Lower lobe of right lung (tissue), 2 donors: ENCODE data around the gene TDP1. TPM values are rescaled to one million over a fixed set of nuclear protein-coding genes. Genes with fewer than 3 reads are reported as not detected.
A peak's percentile ranks its signal among the peaks of the same experiment; 100 is the strongest.
"Not testable (repeated sequence)": the region's sequence is repeated elsewhere in the genome, so short reads cannot be mapped to it uniquely, and the experiment has no call there.

Experiments
- ATAC-seq, 2 donors: fragments of 200-7000 bp; cut with Tn5 transposase; one replicate each; pipeline ENCODE4 v1.9.1; 2020 to 2022; ENCODE audit warnings: mild to moderate bottlenecking in 2 of 2, moderate library complexity in 2 of 2
- DNase-seq: peaks from one replicate; pipeline ENCODE4 v3.0.0-alpha.2; 2020
- H3K27ac ChIP-seq: fragments of 200-600 bp; one replicate; pipeline ENCODE4 v1.8.0; 2022
- H3K27me3 ChIP-seq: fragments of 200-600 bp; one replicate; pipeline ENCODE4 v1.8.0; 2022; ENCODE audit warnings: low read depth
- H3K36me3 ChIP-seq: fragments of 200-600 bp; one replicate; pipeline ENCODE4 v1.8.0; 2022; ENCODE audit warnings: mild to moderate bottlenecking
- H3K4me1 ChIP-seq: fragments of 200-600 bp; one replicate; pipeline ENCODE4 v1.8.0; 2022
- H3K4me3 ChIP-seq: fragments of 200-600 bp; one replicate; pipeline ENCODE4 v1.8.0; 2022; ENCODE audit warnings: mild to moderate bottlenecking
- H3K9me3 ChIP-seq: fragments of 200-600 bp; one replicate; pipeline ENCODE4 v1.8.0; 2022
- CTCF ChIP-seq: fragments of 200-600 bp; IDR thresholded peaks from one replicate; pipeline ENCODE4 v1.8.0; 2022; ENCODE audit warnings: antibody characterized with exemption, mild to moderate bottlenecking
- intact Hi-C: fragments of 100-400 bp; cut with DNase I; formaldehyde crosslinking; loops from one replicate; pipeline ENCODE4 v1.11.0; 2022
- total RNA-seq: library from RNA; stranded (reverse); fragmentation: NEBNext Ultra II Directional; extraction: Animal tissue kit (Norgen Biotek cat#: 25700); gene quantifications from one replicate; pipeline ENCODE4 v1.2.1, GENCODE V29; 2021
- donor health status: DM: no; HTN: yes; CAD: no; lungs with severe emphysema.

TDP1 gene
- total RNA-seq, 1 donor from 2014 or later, result 9.6 TPM

- no peak for ATAC-seq
- Histone ChIP-seq H3K27me3 (peaks cover 3% of the 10 kb centered on the region), H3K9me3 (no peaks in the 10 kb centered on the region), H3K27ac (no peak overlapping the region), H3K4me3 (no peak overlapping the region), H3K4me1 (no peaks in the 10 kb centered on the region), H3K36me3 (no peaks in the 10 kb centered on the region)
- intact Hi-C loops, result no loop called here
- no peak for TF ChIP-seq CTCF
- DNase-seq, result no peak
Measured at GRCh38 chr14:90079576-90079975, 123.8 kb downstream of the TDP1 start.

- DNase-seq, result peak; percentile 54
- peaks cover 5% of the 10 kb centered on the region for H3K27me3 ChIP-seq
- no peak overlapping the region for H3K27ac ChIP-seq
- no peaks in the 10 kb centered on the region for H3K9me3 ChIP-seq
- ATAC-seq, result peak; percentile 75 to 86
- no peaks in the 10 kb centered on the region for H3K36me3 ChIP-seq
- H3K4me3 ChIP-seq, result no peak overlapping the region
- no peaks in the 10 kb centered on the region for H3K4me1 ChIP-seq
- intact Hi-C loops, result no loop called here
- no peak for TF ChIP-seq CTCF
Measured at GRCh38 chr14:90087433-90087832, 131.7 kb downstream of the TDP1 start.

- intact Hi-C loops, result no loop called here
- no peak for TF ChIP-seq CTCF
- H3K4me1 ChIP-seq, result no peaks in the 10 kb centered on the region
- no peaks in the 10 kb centered on the region for H3K36me3 ChIP-seq
- H3K9me3 ChIP-seq, result no peaks in the 10 kb centered on the region
- peaks cover 5% of the 10 kb centered on the region for H3K27me3 ChIP-seq
- no peak overlapping the region for H3K4me3 ChIP-seq
- DNase-seq (no peak), ATAC-seq (no peak)
- H3K27ac ChIP-seq, result no peak overlapping the region
Measured at GRCh38 chr14:90088176-90088575, 132.4 kb downstream of the TDP1 start.

- intact Hi-C loops, result not testable (repeated sequence)
Measured at GRCh38 chr14:90089486-90089885, 133.8 kb downstream of the TDP1 start.

GRCh38 chr14:90091393-90091792 is 135.7 kb downstream of the TDP1 start:
- Histone ChIP-seq H3K27ac (no peak overlapping the region), H3K4me3 (no peak overlapping the region), H3K36me3 (no peaks in the 10 kb centered on the region), H3K9me3 (no peaks in the 10 kb centered on the region), H3K4me1 (no peaks in the 10 kb centered on the region), H3K27me3 (peaks cover 5% of the 10 kb centered on the region)
- no peak for ATAC-seq
- TF ChIP-seq CTCF, result no peak
- no peak for DNase-seq
- intact Hi-C loops, result no loop called here

More at GRCh38 chr14:90089486-90089885, 133.8 kb downstream of the TDP1 start:
- DNase-seq, H3K9me3 ChIP-seq, H3K4me1 ChIP-seq, H3K27ac ChIP-seq, ATAC-seq, H3K27me3 ChIP-seq, H3K4me3 ChIP-seq, H3K36me3 ChIP-seq: not testable (repeated sequence)

GRCh38 chr14:90093942-90094595 is 138.3 kb downstream of the TDP1 start:
- Histone ChIP-seq H3K9me3 (no peaks in the 10 kb centered on the region), H3K4me3 (no peak overlapping the region), H3K27ac (no peak overlapping the region), H3K4me1 (no peaks in the 10 kb centered on the region), H3K36me3 (no peaks in the 10 kb centered on the region), H3K27me3 (peaks cover 5% of the 10 kb centered on the region)
- DNase-seq, result no peak
- no peak for TF ChIP-seq CTCF
- no peak for ATAC-seq
- intact Hi-C loops, result no loop called here

Other genes starting within 250 kb of the TDP1 start
- gene EFCAB11, start 1.2 kb upstream of the TDP1 start, total RNA-seq, result 5.8 TPM
- gene KCNK13, start 106.1 kb downstream of the TDP1 start, total RNA-seq, result 1.2 TPM